Jurkat, Clone E6-1 (cell line): ENCODE measurements around the gene TNPO3. TPM values are rescaled to one million over a fixed set of nuclear protein-coding genes. Genes with fewer than 3 reads are reported as not detected.

ENCODE experiments used
- DNase-seq: peaks from one replicate; pipeline ENCODE4 v3.0.0-alpha.2; 2011; ENCODE audit warnings: low read depth, low spot score
- H3K4me3 ChIP-seq: 2 replicates; pipeline ENCODE4 v1.5.1; 2011; ENCODE audit warnings: mild to moderate bottlenecking, low read length, control low read depth, moderate library complexity
- polyA plus RNA-seq: library from polyadenylated mRNA; unstranded; fragments of >200 nt; gene quantifications from one replicate; pipeline ENCODE4 v1.2.1, GENCODE V29; 2012; ENCODE audit warnings: missing spikeins; ENCODE audit not compliant: insufficient read length, insufficient read depth

TNPO3 gene
- polyA plus RNA-seq = 59.3 TPM

- peak within 1 kb of the TSS; percentile 69 for H3K4me3 ChIP-seq
- peak; percentile 92 for DNase-seq
Observed at GRCh38 chr7:129054438-129055293, at the start of gene TNPO3. Gene TNPO3, minus strand, starts transcription at chr7:129055111. Its CDS starts 341 bp downstream, at chr7:129054770.

DNA sequence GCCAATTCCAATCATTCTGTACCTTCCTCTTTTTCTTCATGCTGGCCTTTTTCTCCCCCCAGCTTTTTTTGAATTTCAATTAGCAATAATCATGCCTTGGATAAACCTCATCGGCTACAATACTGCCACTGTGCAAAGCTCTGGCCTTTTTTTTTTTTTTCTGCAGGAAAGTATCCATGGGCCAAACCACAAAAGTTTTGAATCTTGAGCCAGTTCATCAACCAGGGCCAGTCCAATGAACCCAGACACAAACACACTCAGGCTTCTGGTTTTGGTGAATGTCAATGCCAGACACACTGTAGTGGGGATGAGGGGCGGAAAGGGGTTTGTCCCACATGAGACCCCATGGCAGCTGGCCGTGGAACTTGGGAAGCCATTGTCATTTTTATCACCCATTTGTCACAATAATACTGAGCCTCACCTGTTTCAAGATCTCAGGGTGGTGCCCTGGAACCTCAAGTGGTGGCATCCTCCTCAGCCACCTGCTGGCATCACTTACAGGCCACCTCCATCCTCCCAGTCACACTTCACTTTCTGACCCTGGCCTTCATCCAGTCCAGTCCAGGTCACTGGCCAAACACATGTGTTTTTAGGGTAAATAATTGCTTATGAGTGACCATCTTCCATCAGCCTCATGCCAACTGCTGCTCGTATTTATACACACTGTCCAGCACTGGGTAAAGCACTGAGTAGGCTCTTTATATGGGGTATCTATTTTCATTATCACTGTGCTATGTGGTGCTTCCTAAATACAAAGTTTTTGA is 48.8 kb upstream of the TNPO3 start:
- no peak overlapping the region for H3K4me3 ChIP-seq
- no peak for DNase-seq

GRCh38 chr7:129101746-129102145 is 46.8 kb upstream of the TNPO3 start:
- no peak for DNase-seq
- no peak overlapping the region for H3K4me3 ChIP-seq

DNA sequence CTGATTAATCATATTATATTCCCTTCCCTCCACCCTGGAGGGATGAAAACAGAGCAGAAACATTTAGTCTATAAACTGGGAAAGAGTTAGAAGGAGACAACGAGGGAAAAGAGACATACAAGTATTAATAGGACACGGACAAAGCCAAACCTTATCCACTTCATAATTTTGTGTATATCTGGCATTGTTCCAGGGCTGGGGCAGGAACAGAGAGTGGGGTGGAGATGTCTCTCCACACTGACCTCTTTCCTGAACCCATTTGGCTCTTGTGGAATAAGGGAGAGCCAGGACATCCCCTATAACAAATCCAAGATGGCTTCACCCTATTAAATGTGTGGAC is 45.9 kb upstream of the TNPO3 start:
- H3K4me3 ChIP-seq = no peak overlapping the region
- DNase-seq = no peak

GRCh38 chr7:129098409-129099084 is 43.6 kb upstream of the TNPO3 start:
- DNase-seq = no peak
- H3K4me3 ChIP-seq = no peak overlapping the region

GRCh38 chr7:129095258-129095657 is 40.3 kb upstream of the TNPO3 start:
- H3K4me3 ChIP-seq = no peak overlapping the region
- peak; percentile 93 for DNase-seq

GRCh38 chr7:129094501-129094900 is 39.6 kb upstream of the TNPO3 start:
- DNase-seq = no peak

GRCh38 chr7:129093867-129094456 is 39.1 kb upstream of the TNPO3 start:
- no peak overlapping the region for H3K4me3 ChIP-seq
- DNase-seq = no peak

More at GRCh38 chr7:129094501-129094900, 39.6 kb upstream of the TNPO3 start:
- no peak overlapping the region for H3K4me3 ChIP-seq

DNA sequence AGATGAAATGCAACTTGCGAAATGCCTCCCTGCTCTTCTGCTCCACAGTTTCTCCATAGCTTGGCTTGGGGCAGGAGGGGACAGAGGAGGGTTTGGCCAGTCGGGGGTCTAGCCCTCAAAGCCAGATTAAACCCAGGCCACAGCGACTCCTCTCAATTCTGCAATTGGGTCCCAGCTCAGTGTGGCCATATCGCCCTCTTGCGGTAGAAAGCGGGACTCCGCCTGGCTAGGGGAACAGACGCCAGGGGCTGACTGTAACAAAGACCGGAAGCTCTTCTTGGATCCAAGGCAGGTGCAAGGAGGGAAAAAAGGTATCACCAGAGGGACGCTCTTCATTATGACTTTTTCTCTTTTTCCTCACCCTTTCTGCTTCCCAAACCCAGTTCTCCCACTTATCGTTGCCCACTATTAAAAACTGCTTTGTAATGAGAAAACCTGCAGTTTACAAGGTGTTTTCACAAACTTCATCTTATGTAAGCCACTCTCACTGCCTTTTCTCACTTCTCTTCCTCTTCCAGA is 36.6 kb upstream of the TNPO3 start:
- DNase-seq = peak; percentile 77
- no peak overlapping the region for H3K4me3 ChIP-seq

DNA sequence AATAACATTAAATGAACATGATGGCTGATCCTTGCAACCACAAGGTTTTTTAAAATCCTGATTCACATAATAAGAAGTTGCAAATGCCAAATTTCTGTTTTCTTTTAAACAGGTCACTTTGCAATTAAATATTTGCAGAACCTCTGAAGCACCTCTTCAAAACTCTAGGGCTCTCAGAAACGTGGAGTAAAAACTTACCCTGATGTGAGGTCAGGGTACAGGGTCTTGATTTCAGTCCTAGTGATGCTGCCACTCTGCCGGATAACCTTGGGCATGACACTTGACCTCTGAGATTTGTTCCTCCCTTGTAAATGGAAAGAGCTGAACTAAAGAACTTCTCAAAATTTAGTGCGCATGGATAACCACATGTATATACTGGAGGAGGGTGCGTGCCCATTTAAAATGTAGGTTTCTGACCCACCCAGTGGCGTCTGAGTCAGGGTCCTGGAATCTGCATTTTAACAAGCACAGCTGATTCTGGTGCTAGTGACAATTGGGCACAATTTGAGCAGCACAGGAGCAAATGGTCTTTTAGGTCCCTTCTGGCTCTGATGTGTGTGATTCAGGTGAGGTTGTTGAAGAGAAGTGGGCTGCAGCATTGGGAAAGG is 35.5 kb upstream of the TNPO3 start:
- H3K4me3 ChIP-seq = no peak overlapping the region

DNA sequence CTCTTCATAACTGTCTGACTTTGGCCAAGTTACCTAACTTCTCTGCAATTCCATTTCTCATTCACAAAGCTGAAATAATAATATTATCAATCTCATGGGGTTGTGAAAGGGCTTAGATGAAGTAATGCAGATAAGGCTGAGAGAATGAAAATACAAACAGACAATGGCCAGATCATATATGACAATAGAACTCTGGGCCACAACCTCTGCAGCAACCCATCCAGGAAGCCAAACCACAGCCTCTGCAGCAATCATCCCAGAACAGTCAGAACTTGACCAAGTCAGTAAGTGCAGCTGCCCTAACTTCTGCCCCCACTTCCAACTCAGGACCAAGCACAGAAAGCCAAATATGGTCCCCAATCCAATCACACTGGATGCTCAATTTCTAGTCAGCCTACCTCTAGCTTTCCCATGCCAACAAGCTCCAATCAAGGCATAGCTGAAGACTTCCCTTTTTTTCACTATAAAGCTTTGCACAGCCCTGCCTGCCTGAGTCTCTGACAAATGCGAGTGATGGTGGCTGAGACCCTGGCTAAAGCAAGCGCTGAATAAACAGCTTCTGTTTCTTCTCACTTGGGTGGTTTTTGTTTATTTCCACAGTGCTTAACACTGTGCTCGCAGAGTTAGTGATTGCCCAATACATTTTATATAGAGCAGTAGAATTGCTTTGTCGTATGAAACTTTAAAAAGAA is 34.8 kb upstream of the TNPO3 start:
- DNase-seq = no peak

More for the DNA sequence above, 35.5 kb upstream of the TNPO3 start:
- DNase-seq = no peak

DNA sequence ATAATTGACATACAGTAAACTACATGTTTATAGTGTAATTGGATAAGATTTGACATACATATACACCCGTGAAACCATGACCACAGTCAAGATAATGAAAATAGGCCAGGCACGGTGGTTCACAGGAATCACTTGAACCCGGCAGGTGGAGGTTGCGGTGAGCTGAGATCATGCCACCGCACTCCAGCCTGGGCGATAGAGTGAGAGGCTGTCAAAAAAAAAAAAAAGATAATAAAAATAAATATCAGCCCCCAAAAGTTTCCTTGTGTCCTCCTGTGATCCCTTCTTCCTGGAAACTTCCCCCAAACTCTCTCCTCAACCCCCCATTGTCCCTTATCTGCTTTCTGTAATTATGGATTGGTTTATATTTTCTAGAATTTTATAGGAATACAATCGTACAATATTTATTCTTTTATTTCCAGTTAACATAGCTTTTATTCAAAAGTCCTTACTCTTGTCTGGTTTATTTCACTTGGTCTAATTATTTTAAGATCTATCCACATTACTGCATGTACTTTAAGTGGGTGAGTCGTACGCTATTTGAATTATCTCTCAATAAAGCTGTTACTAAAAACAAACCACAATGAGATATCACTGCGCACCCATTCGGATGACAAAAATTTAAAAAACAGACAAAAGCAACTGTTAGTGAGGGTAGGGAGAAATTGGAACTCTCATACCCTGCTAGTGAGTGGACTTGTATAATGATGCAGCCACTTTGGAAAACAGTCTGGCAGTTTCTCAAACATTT is 30.1 kb upstream of the TNPO3 start:
- no peak overlapping the region for H3K4me3 ChIP-seq
- no peak for DNase-seq

More for the DNA sequence above, 34.8 kb upstream of the TNPO3 start:
- H3K4me3 ChIP-seq = no peak overlapping the region

DNA sequence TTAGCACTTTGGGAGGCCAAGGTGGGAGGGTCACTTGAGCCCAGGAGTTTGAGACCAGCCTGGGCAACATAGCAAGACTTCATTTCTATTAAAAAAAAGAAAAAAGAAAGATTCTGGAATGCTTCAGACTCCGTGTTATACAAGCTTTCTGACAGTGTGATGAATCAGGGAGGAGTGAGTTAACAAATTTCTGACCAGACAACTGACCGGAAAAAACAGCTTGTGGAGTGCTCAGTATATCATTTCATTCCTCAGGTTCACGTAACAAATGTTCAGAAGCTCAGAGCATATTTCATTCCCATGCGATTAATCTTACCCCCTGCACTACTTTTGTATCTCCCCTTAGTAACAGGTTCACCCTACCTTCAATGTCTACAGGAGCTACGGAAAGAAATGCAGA is 28.6 kb upstream of the TNPO3 start:
- DNase-seq = no peak
- H3K4me3 ChIP-seq = no peak overlapping the region

GRCh38 chr7:129078455-129078854 is 23.5 kb upstream of the TNPO3 start:
- no peak overlapping the region for H3K4me3 ChIP-seq
- no peak for DNase-seq

GRCh38 chr7:129076886-129077285 is 22.0 kb upstream of the TNPO3 start:
- DNase-seq = no peak
- H3K4me3 ChIP-seq = no peak overlapping the region

DNA sequence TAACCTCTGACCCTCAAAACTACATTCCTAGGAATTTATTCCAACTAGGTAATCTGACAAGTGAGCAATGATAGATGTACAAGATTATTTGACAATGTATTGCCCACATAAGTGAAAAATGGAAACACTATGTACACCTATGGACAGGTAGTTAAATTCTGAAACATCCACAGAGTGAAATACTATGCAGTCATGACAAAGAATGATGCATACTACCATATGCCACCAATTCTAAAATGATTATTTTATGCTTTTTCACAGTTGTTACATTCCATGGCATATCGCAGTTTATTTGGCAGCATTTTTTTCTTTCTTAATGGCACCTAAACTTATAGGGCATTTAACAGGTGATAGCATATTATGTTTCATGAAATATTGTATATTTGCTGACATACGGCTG is 20.1 kb upstream of the TNPO3 start:
- no peak overlapping the region for H3K4me3 ChIP-seq
- DNase-seq = no peak

- no peak for DNase-seq
- no peak overlapping the region for H3K4me3 ChIP-seq
Observed at GRCh38 chr7:129074361-129074871, 19.5 kb upstream of the TNPO3 start.
